Activated gamma-delta T cell treated with anti-CD3 and anti-CD28 coated beads, Interleukin-2, amount 50 U/mL, for 16 hours (primary cell): ENCODE results near the gene PCDHB13.
"Not testable (repeated sequence)": the region's sequence is repeated elsewhere in the genome, so short reads cannot be mapped to it uniquely, and the experiment has no call there.

Experiments used
- DNase-seq: peaks from one replicate; pipeline ENCODE4 v3.0.0-alpha.2; 2020; ENCODE audit warnings: low read depth

PCDHB13 gene

DNA sequence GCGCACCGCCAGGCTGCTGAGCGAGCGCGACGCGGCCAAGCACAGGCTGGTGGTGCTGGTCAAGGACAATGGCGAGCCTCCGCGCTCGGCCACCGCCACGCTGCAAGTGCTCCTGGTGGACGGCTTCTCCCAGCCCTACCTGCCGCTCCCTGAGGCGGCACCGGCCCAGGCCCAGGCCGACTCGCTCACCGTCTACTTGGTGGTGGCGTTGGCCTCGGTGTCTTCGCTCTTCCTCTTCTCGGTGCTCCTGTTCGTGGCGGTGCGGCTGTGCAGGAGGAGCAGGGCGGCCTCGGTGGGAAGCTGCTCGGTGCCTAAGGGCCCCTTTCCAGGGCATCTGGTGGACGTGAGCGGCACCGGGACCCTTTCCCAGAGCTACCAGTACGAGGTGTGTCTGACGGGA, 12.1 kb upstream of the PCDHB13 start:
- not testable (repeated sequence) for DNase-seq

DNA sequence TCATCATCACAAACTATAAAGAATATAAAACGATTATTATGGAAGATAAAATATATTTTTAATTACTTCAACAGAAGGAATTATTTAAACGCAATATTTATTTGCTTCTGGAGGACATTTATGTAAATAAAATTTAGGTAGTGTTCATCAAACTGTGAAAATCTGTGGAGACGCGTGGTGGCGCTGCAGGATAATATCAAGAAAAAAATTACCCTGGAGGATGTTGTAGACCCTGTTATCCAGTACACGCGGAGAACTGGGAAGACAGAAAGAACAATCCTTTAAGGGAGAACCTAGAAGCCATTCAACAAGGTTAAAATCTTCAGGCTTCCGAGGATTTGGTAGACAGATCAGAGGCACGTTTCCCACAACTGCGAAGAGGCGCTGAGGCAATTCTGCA, 5.2 kb upstream of the PCDHB13 start, which contains the start of gene PCDHB12:
PCDHB12 (plus strand) TSS at position 242 of the 400 bp plus-strand sequence. CDS start 189 bp downstream, outside the sequence.
- no peak for DNase-seq

DNA sequence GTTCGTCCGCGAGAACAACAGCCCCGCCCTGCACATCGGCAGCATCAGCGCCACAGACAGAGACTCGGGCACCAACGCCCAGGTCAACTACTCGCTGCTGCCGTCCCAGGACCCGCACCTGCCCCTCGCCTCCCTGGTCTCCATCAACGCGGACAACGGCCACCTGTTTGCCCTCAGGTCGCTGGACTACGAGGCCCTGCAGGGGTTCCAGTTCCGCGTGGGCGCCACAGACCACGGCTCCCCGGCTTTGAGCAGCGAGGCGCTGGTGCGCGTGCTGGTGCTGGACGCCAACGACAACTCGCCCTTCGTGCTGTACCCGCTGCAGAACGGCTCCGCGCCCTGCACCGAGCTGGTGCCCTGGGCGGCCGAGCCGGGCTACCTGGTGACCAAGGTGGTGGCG, 3.4 kb upstream of the PCDHB13 start:
- DNase-seq = not testable (repeated sequence)

DNA sequence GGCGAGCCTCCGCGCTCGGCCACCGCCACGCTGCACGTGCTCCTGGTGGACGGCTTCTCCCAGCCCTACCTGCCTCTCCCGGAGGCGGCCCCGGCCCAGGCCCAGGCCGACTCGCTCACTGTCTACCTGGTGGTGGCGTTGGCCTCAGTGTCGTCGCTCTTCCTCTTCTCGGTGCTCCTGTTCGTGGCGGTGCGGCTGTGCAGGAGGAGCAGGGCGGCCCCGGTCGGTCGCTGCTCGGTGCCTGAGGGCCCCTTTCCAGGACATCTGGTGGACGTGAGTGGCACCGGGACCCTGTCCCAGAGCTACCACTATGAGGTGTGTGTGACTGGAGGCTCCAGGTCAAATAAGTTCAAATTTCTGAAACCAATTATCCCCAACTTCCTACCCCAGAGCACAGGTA, 2.9 kb upstream of the PCDHB13 start:
- not testable (repeated sequence) for DNase-seq

DNA sequence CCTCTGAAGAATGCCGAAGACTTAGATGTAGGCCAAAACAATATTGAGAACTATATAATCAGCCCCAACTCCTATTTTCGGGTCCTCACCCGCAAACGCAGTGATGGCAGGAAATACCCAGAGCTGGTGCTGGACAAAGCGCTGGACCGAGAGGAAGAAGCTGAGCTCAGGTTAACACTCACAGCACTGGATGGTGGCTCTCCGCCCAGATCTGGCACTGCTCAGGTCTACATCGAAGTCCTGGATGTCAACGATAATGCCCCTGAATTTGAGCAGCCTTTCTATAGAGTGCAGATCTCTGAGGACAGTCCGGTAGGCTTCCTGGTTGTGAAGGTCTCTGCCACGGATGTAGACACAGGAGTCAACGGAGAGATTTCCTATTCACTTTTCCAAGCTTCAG, 864 bp downstream of the PCDHB13 start:
- DNase-seq = not testable (repeated sequence)

DNA sequence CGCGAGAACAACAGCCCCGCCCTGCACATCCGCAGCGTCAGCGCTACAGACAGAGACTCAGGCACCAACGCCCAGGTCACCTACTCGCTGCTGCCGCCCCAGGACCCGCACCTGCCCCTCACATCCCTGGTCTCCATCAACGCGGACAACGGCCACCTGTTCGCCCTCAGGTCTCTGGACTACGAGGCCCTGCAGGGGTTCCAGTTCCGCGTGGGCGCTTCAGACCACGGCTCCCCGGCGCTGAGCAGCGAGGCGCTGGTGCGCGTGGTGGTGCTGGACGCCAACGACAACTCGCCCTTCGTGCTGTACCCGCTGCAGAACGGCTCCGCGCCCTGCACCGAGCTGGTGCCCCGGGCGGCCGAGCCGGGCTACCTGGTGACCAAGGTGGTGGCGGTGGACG, 1.8 kb downstream of the PCDHB13 start:
- DNase-seq = not testable (repeated sequence)

DNA sequence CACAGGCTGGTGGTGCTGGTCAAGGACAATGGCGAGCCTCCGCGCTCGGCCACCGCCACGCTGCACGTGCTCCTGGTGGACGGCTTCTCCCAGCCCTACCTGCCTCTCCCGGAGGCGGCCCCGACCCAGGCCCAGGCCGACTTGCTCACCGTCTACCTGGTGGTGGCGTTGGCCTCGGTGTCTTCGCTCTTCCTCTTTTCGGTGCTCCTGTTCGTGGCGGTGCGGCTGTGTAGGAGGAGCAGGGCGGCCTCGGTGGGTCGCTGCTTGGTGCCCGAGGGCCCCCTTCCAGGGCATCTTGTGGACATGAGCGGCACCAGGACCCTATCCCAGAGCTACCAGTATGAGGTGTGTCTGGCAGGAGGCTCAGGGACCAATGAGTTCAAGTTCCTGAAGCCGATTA, 2.3 kb downstream of the PCDHB13 start:
- not testable (repeated sequence) for DNase-seq

DNA sequence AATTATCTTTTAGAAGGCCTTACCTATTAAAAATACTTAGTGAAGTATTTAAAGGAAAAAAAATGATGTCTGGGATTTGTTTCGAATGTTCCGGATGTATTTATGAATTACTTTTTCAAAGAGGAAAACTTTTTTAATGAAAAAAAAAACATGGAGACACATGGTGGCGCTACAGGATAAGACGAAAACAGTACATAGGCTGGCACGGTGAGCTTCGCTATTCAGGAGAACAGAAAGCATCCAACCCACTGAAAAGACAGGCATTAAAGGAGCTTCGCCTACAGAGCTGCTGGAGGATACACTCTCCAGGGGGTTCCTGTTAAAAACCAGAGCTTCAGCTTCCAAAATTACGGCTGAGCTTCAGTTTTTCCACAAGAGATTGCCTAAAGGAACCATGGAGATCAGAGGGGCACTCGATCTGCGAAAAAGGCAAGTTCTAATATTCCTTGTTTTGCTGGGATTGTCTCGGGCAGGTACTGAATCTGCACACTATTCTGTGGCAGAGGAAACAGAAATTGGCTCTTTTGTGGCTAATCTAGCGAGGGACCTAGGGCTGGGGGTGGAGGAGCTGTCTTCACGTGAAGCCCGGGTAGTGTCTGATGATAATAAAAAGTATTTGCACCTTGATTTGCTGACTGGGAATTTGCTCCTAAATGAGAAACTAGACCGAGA, 9.5 kb downstream of the PCDHB13 start, which contains the start of gene PCDHB14:
PCDHB14 (plus strand) TSS at position 232 of the 672 bp plus-strand sequence; CDS start at position 395, 163 bp downstream.
- DNase-seq = no peak

DNA sequence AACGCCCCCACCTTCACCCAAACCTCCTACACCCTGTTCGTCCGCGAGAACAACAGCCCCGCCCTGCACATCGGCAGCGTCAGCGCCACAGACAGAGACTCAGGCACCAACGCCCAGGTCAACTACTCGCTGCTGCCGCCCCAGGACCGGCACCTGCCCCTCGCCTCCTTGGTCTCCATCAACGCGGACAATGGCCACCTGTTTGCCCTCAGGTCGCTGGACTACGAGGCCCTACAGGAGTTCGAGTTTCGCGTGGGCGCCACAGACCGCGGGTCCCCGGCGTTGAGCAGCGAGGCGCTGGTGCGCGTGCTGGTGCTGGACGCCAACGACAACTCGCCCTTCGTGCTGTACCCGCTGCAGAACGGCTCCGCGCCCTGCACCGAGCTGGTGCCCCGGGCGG, 11.1 kb downstream of the PCDHB13 start:
- DNase-seq = not testable (repeated sequence)

DNA sequence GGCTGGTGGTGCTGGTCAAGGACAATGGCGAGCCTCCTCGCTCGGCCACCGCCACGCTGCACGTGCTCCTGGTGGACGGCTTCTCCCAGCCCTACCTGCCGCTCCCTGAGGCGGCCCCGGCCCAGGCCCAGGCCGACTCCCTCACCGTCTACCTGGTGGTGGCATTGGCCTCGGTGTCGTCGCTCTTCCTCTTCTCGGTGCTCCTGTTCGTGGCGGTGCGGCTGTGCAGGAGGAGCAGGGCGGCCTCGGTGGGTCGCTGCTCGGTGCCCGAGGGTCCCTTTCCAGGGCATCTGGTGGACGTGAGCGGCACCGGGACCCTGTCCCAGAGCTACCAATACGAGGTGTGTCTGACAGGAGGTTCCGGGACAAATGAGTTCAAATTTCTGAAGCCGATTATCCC, 11.7 kb downstream of the PCDHB13 start:
- DNase-seq = not testable (repeated sequence)

DNA sequence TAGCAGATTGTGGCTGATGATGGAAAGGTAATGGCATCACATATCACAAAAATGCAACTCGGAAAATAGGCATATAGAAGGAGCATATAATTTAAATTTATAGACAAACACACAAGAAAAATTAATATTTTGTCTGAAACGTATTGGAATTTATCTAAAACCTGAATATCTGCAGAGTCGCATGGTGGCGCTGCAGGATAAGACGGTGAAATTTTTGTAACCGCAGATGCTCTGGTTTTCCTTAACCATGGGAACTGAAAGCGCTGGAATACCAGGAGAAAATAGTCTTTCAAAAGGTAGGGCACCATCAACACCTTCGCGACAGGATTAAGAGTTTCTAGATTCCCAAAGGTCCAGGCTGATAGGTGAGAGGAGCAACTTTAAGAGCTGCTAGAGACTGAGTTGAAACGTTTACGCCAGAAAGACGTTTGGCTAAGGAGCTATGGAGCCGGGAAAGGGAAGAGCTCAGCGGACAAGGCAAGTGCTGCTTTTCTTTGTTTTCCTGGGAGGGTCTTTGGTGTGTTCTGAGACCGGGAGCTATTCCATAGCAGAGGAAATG, 20.5 kb downstream of the PCDHB13 start:
- DNase-seq = no peak

DNA sequence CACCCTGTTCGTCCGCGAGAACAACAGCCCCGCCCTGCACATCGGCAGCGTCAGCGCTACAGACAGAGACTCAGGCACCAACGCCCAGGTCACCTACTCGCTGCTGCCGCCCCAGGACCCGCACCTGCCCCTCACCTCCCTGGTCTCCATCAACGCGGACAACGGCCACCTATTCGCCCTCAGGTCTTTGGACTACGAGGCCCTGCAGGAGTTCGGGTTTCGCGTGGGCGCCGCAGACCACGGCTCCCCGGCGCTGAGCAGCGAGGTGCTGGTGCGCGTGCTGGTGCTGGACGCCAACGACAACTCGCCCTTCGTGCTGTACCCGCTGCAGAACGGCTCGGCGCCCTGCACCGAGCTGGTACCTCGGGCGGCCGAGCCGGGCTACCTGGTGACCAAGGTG, 22.2 kb downstream of the PCDHB13 start:
- not testable (repeated sequence) for DNase-seq

DNA sequence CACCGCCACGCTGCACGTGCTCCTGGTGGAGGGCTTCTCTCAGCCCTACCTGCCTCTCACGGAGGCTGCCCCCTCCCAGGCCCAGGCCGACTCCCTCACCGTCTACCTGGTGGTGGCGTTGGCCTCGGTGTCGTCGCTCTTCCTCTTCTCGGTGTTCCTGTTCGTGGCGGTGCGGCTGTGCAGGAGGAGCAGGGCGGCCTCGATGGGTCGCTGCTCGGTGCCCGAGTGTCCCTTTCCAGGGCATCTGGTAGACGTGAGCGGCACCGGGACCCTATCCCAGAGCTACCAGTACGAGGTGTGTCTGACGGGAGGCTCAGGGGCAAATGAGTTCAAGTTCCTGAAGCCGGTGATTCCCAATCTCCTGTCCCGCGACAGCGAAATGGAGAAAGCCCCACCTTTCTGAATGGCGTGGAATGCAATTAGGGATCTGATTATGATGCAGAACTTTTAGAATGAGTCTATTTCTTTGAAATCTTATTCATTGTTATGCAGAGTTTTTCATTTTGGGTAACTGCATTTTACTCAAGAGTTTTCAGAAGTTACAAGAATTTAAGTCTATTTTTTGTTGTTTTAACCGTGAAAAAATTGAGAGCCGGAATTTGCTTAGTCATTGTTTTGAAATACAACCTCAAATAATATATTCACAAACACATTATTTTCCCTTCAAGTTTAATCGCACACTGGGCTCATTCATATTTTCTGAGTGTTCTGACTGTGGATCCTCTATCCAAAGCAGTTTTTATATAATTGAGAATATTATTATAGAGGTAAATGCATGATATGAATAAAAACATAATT, 23.0 kb downstream of the PCDHB13 start:
- DNase-seq = no peak

DNA sequence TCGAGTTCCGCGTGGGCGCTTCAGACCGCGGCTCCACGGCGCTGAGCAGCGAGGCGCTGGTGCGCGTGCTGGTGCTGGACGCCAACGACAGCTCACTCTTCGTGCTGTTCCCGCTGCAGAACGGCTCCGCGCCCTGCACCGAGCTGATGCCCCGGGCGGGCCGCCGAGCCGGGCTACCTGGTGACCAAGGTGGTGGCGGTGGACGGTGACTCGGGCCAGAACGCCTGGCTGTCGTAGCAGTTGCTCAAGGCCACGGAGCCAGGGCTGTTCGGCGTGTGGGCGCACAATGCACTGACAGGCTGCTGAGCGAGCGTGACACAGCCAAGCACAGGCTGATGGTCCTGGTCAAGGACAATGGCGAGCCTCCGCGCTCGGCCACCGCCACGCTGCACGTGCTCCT, 27.8 kb downstream of the PCDHB13 start:
- DNase-seq = no peak

DNA sequence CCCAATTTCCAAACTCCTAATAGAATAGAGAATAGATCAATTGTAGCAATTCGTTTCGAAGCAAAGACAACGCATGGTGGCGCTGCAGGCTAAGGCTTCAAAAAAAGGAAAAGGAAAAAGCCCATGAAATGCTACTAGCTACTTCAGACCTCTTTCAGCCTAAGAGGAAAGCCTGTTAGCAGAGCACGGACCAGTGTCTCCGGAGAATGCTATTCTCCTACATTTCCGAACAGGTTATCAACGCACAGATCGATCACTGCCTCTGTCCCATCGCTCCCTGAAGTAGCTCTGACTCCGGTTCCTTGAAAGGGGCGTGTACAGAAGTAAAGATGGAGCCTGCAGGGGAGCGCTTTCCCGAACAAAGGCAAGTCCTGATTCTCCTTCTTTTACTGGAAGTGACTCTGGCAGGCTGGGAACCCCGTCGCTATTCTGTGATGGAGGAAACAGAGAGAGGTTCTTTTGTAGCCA, 31.6 kb downstream of the PCDHB13 start, which contains the start of gene PCDHB15:
PCDHB15 (plus strand) TSS at position 146 of the 468 bp plus-strand sequence; CDS start at position 330, 184 bp downstream.
- DNase-seq = no peak

DNA sequence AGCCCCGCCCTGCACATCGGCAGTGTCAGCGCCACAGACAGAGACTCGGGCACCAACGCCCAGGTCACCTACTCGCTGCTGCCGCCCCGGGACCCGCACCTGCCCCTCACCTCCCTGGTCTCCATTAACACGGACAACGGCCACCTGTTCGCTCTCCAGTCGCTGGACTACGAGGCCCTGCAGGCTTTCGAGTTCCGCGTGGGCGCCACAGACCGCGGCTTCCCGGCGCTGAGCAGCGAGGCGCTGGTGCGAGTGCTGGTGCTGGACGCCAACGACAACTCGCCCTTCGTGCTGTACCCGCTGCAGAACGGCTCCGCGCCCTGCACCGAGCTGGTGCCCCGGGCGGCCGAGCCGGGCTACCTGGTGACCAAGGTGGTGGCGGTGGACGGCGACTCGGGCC, 33.3 kb downstream of the PCDHB13 start:
- not testable (repeated sequence) for DNase-seq

DNA sequence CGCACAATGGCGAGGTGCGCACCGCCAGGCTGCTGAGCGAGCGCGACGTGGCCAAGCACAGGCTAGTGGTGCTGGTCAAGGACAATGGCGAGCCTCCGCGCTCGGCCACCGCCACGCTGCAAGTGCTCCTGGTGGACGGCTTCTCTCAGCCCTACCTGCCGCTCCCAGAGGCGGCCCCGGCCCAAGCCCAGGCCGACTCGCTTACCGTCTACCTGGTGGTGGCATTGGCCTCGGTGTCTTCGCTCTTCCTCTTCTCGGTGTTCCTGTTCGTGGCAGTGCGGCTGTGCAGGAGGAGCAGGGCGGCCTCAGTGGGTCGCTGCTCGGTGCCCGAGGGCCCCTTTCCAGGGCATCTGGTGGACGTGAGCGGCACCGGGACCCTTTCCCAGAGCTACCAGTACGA, 33.7 kb downstream of the PCDHB13 start:
- DNase-seq = not testable (repeated sequence)

DNA sequence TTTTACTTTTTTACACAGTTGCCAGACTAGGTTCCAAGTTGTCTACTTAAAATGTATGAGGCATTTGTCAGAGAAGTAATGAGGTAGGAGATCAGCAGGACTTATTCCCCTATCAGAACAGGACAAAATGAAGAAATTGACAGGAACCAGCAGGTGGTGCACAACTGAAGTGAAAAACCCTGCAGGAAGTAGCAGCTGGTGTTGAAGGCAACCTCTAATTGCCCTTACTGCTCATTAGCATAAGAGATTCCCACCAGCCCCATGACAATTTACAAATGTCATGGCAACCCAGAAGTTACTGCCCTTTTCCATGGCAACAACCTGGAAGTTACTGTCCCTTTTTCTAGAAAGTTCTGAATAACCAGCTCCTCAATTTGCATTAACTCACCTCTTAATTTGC, 36.9 kb downstream of the PCDHB13 start:
- no peak for DNase-seq

DNA sequence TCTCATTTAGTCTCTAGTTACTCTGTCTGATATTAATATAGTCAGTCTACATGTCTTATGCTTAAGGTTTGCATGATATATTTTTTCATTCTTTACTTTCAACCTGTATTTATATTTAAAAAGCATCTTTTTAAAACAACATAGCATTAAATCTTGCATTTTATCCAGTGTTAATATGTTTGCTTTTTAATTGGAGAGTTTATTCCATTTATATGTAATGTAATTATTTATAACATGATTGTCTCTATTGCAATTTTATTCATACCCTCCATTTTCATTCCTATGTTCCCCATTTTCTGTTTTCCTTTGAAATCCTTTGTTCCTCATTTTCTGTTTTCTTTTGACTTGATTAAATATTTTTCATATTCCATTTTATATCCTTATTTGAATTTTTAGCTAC, 44.7 kb downstream of the PCDHB13 start:
- DNase-seq = no peak

DNA sequence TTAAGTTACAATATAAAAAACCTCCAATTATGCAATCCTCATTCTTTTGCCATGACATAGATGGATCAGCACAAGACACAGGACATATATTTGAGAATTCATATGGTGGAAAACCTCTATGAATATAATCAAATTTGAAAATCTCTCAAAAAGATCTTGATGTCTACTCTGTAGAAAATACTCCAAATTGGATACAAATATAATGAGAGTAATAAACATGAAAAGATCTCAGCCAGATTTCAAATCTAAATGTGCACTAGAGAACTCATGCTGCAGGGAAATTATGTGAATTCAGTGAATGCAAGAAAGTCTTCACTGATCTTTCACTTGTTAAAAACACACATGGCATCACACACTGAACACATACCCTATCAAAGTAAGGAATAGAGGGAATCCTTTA, 45.2 kb downstream of the PCDHB13 start:
- DNase-seq = no peak

DNA sequence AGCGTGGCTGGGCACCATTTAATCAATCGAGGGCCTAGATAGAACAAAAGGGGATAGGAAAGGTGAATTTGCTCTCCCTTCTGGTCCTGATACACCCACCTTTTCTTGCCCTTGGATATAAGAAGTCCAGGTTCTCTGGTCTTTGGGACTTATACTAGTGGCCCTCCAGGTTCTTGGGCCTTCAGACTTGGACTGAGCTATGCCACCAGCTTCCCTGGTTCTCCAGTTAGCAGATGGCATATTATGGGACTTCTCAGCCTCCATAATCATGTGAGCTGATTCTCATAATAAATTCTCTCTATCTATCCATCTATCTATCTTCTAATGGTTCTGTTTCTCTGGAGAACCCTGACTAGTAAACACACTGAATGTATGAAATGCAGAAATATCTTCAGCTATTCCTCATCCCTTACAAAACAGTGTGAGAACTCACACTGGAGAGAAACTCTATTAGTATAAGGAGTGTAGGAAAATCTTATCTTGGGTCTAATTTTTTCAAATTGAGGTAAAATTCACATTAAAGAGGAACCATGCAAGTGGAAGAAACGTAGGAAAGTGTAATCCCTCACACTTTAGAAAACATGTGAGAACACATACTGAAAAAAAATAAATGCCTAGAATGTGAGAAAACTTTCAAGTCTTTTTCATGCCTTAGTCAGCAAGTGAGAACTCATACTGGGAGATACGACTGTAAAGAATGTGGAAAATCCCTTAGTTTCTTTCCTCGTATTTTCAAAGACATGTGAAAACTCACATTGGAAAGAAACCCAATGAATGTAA, 46.9 kb downstream of the PCDHB13 start:
- no peak for DNase-seq

DNA sequence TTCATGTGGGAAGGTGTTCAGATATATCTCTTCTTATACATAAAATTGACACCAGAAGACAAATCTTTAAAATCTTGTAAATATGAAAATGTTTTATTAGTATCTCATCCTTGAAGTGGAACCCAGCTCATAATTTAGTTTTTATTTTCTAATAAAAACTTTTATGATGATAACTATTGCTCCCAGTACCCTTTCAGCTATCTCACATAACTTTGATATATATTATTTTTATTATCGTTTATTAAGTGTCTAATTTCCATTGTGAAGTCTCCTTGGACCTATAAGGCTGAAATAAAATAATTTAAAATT, 47.5 kb downstream of the PCDHB13 start:
- no peak for DNase-seq
